Activated gamma-delta T cell treated with anti-CD3 and anti-CD28 coated beads, Interleukin-2, amount 50 U/mL, for 16 hours (primary cell): ENCODE data around the gene CD79A.
"Not testable (repeated sequence)": the region's sequence is repeated elsewhere in the genome, so short reads cannot be mapped to it uniquely, and the experiment has no call there.

Experiments
- DNase-seq: peaks from one replicate; pipeline ENCODE4 v3.0.0-alpha.2; 2020; ENCODE audit warnings: low read depth

CD79A gene

DNA sequence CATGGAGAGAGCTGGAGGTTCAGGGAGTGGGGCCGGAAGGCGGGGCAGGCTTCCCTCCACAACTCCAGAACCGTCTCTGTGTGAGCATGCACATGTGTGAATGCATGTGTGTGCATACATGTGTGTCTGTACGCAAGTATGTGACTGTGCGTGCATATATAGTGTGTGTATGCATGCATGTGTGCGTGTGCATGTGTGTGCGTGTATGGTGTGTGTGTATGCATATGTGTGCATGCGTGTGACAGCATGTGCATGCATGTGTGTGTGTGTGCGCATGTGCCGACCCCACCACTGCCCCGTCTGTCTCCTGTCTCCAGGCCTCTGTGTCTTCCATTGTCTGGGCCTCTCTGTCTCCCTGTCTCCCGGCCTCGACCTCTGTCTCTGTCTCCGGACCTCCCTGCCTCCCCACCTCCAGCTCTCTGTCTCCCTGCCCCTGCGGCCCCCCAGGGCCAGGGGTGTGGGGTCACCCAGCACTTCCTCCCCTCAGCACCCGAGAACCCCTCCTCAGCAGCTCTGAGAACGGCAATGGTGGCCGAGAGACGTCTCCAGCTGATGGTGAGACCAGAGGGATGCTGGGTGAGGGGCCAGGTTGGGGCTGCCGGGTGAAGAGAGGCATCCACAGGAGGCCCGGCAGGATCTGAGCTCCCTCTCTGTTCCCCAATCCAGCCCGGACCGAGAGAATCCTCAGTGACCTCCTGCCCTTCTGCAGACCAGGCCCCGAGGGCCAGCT, 28.4 kb downstream of the CD79A start:
- DNase-seq, result no peak

DNA sequence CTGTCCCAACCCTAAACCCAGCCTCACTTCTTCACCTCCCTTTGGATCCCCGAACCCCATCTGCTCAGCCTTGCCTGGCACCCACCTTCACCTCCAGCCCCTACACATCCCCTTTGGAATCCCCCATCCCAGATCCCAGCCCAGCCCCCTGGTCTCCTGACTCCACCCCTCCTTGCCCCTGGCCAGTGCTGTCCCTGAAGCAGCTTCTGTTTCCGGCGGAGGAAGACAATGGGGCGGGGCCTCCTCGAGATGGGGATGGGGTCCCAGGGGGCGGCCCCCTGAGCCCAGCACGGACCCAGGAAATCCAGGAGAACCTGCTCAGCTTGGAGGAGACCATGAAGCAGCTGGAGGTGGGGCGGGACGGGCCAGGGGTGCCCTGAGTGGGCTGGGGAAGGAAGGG, 29.2 kb downstream of the CD79A start:
- no peak for DNase-seq

DNA sequence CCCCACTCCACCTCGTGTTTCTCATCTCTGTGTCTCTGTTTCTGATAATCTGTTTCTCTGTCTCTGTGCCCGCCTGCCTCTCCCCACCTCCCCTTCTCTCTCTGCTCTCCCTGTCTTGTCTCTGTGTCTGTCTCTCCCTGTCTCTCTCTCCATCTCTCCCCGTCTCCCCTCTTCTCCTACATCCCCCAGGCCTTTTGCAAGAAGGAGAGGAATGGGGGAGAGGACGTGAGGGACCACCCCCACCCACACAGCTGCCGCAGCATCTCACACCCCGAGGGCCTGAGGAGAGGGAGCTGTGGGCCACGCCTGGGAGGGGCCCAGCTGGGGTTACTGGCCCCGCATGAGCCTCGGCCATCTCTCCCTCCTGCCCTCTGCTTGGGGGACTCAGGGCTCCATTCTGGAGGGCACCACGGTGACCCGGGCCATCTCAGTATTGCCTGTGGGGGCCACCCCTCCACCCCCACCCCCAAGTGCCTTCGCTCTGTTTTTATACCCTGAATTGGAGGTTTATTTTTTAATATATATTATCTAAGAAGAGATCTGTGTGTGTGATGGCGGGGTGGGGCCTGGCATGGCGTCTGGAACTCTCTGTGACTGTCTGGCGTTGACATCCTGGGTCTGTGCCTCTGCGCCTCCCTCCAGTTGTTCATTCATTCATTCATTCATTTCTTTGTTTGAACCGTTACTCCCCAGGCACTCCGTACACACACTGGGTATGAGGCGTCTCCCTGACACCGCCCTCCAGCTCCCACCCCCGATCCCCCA, 30.0 kb downstream of the CD79A start:
- no peak for DNase-seq

DNA sequence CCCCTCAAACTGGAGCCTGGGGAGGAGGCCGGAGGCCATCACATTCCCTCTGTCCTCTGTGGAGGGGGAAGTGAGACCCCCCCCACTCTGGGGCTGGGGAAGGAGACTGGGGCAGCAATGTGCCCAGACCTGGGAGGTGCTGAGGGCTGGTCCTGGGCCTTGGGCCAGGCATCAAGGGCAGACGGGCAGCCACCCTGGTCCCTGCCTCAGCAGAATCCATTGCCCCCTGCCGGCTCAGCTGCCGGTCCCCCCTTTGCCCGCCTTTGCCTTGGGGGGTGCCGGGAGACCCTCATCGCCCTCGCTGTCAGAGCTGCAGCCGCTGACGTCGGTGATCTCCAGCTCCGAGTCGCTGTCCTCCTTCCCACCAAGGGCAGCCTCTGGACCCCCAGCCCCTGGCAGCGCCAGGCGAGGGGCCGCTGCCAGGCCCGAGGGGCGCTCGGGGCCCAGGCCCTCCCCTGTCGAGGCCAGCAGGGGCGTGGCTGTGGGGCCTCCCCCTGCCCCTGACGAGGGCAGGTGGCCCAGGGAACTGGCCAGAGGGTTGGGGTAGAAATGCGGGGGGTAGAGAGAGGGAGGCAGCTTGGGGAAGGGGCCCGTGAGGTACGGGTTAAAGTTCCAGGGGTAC, 31.0 kb downstream of the CD79A start:
- no peak for DNase-seq

DNA sequence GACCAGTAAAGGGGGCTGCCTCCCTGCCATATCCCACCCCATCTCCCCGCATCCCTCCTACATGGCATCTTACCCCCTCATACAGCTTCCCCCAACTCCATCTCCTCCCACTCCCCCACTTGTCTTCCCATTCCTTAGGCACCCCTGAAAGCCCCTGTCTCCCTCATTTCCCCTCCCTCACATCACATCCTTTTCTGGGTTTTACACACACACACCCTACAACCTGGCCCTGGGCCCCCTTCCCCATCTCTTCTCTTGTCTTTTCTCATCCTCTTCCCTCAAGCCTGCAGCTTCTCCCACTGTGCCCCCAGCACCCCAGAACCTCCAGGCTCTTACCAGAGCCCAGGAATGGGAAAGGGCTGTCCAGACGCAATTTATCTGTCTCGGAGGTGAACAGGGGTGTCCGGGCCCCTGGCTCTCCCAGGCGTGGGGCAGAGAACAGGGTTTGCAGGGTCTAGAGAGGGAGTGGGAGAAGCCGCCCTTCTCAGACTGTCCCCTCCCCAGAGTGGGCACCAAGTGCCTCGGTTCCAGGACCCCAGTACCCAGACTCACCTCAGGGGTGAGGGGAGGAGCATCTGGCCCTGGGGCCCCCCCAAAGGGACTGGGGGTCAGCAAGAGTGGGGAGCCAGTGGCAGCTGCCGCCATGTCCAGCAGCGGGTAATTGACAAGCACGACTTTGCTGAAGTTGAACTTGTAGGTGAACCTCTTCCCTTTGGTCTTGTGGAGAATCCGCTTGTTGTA, 31.8 kb downstream of the CD79A start:
- no peak for DNase-seq

DNA sequence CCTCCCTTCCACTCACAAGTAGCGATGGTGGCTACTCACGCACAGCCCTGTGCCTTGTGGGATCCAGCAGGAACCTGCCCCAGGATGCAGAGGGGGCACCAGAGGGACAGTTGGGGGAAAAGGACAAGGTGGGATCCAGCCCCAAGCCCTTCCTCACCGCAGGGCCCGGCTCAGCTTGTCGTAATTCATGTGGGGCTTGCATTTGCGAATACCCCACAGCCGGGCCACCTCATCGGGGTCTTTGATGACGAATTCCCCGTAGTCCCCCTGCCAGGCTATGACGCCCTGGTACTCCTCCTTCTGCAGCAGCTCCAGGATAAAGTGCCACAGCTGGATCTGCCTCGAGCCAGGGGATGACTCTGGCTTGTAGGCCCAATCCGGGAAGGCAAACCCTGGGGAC, 32.6 kb downstream of the CD79A start:
- no peak for DNase-seq

DNA sequence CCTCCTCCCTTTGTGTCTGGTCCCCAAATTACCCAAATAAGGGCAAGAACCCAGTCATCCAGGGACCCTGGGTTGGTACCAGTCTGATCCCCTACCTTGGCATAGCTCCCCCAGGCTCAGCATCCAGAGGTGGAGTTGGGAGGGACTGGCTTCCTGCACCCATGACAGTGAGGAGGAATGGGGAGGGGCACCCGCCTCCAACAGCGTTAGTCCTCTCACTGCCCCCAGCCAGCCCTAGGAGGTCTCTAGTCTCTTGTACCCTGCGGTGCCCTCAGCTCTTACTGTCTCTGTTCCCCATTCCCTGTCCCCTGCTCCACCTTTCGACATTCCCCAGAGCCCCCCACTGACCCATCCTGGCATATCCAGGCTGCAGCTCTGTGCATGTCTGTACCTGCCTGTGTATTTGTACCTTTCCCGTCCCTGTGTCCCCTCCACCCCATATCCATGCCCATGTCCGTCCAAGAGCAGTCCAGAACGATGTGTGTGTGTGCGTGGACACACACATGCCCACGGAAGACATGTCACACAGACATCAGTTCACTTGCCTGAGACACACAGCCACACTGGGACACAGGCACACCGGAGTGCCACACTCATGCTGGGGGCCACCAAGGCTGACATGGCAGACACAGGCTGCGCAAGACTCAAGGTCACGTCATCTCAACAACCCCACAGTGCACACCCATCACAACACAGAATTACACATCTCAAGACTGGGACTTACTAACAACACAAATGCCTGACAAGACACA, 33.3 kb downstream of the CD79A start:
- no peak for DNase-seq

DNA sequence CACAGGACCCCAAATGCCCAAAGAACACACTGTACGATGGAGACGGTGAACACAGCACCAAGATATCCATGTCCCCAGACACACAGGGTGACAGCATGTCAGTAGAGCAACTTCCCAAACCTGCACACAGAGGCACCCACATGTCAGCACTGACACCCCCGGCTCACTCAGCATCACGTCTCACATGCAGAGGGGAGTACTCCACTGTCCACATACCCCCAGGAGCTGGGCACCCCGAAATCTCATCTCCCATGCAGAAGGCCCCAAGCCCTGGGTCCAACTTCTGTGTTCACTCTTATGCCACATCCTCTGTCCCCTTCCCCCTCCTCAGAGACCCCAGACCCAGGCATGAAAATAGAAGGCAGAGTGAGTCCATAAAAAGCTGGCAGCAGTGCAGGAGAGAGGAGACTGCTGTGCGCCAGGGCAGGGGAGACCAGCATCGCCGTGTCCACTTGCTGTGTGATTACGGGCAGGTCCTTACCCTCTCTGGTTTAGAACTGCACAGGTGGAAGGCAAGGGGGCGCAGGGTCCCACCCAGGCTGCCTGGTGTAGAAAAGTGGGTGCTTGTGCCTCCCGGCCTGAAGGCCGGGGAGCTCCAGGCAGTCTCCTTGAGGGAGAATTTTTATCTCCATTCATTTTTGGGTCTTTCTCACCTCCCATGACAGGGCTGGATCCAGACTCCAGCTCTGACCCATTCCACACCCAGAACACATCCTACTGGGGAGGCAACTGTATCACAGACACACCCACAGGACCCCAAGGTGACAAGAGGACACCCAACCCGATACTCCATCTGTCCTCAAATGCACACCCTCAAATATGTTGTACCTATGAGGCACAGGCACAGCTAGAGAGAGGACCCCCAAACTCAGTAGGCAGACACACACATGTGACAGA, 34.2 kb downstream of the CD79A start:
- DNase-seq, result no peak

DNA sequence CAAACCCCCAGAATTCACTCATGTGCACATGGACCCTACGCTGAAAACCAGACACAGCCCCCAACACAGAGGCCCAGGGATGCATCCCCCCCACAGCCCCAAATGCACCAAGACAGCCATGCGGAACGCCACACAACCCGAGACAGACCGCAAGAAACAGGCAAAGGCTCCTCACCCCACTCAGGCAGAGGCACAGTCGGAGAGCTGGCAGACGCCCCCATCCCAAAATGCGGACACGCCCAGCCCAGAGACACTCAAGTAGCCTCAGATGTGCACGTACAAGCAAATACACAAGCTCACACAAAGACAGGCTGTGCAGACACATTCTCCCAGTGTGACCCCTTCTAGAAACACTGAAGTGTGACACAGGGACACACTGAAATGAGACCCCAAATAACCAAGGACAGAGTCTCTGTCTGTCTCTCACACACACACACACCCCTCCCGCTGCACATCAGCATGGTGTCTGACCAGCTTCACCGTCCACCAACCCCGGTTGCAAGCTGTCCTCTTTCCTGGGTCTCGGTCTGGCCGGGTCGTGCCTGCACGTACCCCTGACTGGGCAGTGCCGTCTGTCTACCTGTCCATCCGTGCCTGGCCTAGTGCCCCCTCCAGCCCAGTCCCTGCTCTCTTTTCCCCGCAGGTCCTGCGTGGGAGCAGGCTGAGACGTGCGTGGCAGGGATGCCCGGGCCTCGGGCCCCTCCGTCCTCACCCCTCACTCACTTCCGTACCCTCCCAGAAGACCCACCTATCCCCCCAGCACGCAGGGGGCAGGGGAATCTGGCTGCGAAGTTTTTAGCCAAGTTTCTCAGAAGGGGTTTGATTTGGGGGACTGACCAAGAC, 35.0 kb downstream of the CD79A start:
- DNase-seq, result no peak

DNA sequence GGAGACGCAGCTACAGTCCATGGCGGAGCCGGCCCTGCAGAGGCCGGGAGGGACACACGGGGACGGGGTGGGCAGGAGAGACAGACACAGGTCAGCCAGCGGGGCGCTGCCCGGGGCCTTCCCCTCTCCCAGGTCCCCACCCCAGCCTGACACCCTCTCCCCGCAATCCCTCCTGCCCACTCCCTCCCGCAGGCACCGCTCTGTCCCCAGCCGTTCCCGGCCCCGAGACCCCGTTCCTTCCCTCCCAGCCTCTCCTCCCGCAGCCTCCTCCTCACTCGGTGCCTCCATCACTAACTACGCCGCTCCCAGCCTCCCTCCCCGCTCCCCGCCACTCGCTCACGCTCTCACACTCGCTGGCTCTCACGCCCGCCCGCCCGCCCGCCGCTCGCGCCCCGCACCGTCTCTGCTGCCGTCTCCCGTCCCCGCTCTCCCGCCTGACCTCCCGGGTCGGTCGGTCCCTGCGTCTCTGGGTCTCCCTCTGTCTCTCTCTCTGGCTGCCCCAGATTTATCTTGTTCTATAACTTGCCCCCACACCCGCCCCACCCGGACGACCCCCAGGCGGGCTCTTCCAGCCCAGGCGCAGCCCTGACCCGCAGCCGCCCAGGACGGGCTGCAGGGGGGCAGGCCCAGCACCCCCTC, 35.9 kb downstream of the CD79A start:
- DNase-seq, result no peak

DNA sequence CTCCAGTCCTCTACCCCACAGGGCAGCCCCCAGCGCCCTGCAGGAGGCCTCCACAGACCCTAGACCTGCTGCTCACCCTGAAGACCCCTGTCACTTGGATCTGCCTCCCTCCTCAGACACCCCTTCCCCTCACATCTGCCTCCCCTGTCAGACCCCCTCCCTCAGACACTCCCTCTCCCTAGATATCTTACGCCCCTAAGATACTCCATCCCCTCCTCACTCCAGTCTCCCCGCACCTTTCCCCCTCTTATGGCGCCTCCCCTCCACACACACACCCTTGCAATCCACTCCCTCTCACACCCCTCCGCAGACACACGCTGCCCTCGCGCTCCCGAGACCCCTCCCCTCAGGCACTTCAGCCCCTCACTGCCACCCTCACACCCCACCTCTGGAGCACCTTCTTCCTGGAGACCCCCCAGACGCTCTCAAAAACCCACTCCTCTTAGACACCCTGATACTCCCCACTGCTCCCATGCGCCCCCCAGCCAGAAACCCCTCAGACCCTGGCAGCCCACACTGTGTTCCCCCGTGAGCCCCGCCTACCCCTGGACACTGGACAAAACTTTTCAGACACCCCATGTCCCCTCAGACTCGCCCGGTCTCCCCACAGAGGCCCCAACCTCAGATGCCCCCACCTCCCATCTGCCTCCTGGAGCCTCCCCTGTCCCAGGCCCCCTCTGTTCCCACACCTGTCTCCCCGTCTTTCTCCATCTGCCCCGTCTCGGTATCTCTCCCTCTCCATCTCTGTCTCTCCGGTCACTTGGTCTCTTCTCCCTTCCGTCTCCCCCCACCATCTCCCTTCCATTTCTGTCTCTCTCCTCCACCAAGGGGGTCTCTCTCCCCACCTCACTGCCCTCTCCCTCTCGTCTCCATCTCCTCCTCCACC, 36.7 kb downstream of the CD79A start:
- DNase-seq, result no peak

DNA sequence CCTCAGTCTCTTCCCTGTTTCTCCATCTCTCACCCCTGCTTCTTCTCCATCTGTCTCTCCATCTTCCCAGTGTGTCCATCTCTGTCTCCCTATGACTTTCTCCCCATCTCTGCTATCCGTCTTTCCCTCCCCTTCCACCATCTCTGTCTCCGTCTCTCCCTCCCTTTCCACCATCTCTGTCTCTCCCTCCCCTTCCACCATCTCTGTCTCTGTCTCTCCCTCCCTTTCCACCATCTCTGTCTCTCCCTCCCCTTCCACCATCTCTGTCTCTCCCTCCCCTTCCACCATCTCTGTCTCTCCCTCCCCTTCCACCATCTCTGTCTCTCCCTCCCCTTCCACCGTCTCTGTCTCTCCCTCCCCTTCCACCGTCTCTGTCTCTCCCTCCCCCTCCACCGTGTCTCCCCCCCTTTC, 37.4 kb downstream of the CD79A start:
- not testable (repeated sequence) for DNase-seq

DNA sequence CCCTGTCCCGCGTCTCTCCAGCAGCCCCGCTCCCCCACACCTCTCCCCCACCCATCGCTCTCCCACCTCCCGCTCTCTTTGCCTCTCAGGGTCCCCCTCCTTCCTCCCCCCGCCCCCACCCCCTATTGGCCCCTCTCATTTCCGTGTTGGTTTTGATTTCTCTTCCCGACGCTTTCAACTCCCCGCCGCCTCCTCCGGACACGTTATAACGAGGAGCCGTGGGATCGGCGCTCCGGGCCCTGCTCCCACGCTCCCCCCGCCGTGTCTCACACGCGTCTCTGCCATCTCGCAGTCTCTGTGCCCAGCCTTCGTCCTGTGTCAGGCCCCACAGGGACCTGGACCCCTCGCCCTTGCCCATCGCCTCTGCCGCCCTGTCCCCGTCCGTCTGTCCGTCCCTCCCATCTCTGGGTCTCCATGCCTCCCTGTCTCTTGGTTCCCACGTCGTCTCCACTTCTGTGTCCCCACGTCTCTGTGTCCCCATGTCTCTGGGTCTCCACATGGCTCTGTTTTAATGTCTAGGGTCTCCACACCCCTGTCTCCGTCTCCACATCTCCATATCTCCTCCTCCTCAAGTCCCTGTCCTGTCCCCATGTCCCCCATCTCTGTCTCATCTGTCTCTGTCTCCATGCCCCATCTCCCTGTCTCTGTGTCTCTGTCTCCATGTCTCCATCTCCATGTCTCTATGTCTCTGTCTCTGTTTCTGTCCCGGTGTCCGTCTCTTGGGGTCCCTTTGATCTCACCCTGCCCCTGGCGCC, 38.1 kb downstream of the CD79A start:
- DNase-seq, result no peak

DNA sequence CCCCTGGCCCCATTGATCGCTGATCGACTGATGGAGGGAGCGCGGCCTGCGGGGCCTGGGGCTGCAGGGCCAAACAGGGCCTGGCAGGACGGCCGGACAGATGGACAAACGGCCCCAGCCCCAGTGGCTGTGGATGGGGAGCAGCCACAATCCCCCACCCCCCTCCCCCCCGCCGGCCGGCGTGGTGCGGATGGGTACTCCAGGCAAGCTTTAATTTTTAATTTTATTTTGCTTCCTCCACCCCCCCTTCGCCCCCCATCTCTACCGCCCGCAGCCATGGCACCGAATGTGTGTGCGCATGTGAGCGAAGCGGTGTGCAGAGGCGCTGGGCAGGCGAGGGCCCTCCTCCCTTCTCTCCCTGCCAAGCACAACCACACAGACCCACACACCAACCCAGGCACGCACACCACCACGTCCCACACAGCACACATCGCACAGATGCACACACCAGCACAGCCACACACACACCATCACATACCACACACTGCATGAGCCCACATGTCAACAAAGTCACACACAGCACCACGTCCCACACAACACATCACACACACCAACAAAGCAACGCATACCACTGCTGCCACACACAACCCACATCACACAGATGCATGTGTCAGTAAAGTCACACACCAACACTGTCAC, 38.8 kb downstream of the CD79A start:
- DNase-seq, result no peak

DNA sequence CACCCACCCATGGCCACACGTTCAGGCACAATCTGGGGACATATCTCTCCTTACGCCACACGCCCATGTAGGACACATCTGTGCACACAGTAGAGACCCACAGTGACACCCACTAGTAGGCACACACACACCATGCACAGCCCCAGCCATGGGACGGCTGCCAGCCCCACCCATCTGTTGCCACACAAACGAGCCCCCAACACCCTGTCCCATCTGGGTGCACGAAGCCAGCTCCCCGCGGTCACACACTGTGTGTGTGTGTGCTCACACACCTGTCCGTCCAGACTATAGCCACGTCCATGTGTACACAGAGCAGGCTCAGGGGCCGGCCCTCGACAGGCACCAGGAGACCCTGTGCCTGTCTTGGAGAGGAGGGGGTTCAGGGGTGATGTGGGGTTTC, 40.6 kb downstream of the CD79A start:
- no peak for DNase-seq

DNA sequence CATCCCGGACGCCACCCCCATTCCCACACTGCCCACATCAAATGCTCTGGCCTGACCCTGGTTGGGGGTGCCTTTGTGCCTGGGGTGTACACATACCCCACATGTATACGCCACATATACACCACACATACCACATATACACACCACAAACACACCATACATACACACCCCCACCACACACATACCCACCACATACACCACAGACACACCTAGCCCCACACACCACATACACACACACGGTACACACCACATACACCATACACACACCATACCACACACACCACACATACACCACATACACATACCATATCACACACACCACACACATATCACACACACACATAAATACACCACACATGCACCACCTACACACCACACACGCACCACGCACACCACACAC, 41.0 kb downstream of the CD79A start:
- DNase-seq, result no peak

DNA sequence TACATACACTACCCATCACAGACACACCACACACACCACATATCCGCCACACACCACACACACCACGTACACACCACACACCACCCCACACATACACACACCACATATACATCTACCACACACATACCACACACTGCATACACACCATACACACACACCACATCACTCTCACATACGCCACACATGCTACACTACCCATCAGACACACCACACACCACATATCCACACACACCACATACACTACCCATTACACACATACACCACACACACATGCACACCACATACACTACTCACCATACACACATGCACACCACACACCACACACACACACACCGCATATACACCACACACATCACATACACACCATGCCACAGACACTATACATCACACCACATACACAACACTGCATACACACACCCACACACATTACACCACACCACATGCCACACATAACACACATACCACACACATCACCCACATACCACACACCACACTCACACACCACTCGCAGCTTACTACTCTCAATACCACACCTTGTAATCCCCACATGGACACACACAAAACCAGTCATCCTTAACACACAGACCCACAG, 41.7 kb downstream of the CD79A start:
- DNase-seq, result no peak
